ENCODE data around the gene SSH2. TPM values are rescaled to one million over a fixed set of nuclear protein-coding genes. Genes with fewer than 3 reads are reported as not detected.

Gene SSH2
- polyA plus RNA-seq, 4 donors = 14.9 to 20.9 (median 18.2) TPM

DNA sequence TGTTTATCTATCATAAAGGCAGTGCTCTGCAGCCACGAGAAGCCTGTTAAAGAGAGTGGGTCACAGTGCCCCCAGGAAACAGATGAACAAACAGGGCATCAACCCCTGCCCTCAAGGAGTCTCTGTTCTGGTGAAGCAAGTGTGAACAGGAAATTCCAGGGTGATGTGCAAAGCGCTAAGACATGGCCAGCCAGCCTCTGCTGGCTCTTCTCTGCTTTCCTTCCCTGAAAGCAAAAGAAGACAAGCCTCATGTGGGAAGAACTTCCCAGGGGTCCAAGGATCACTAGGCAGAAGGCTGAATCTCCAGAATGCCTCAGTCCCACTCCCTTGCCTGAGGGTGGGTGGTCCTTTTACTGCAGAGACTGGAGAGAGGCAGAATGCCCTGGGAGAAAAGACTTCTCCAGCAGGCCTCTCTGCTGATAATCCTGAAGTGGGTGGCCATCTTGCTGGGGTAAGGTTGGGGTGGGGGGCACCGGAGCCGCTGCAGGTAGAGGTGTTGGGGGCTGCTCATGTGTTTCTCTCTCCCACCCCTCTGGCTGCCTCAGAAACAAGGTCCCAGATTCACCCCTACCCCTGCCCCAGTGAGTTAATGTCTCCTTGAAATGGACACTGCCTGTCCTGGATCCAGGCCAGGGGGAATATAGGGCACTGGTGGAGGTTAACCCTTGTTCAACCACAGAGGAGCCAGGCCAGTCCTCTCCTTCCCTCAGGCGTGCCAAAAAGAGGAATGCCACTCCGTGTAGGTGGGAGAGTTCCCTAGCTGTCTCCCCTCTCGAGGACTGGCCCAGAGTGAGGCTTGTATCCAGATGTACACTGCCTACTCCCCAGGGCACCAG is 334.7 kb downstream of the SSH2 start:
- no peak for DNase-seq (ENCODE audit: low read depth in 4 of 4, low spot score in 2 of 4)

DNA sequence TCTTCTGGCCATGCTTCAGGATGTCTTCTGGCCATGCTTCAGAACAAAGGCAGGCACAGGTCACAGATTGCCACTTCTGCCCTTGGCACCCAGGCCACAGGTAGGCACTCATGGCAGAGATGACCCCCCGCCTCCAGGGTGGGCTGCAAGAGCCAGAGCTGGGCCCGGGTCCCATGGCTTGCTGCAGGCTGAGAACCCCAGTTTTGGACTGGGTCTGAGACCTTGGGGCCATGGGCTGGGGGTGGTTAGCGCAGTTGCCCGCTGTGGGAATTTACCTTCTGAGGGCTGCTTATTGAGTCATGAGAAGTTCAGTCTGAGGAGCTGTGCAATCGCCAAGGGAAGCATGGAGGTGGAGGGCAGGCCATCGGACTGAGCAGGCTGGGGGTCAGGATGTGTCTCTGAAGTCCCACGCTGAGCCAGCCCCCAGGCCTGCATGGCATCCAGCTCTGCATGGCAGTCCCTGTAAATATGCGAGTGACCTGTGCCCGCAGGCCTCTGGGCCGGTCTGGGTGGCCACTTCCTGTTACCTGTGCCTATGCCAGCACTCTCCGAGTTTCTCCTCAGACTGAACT is 335.4 kb downstream of the SSH2 start:
- no peak for DNase-seq (ENCODE audit: low read depth in 4 of 4, low spot score in 2 of 4)

DNA sequence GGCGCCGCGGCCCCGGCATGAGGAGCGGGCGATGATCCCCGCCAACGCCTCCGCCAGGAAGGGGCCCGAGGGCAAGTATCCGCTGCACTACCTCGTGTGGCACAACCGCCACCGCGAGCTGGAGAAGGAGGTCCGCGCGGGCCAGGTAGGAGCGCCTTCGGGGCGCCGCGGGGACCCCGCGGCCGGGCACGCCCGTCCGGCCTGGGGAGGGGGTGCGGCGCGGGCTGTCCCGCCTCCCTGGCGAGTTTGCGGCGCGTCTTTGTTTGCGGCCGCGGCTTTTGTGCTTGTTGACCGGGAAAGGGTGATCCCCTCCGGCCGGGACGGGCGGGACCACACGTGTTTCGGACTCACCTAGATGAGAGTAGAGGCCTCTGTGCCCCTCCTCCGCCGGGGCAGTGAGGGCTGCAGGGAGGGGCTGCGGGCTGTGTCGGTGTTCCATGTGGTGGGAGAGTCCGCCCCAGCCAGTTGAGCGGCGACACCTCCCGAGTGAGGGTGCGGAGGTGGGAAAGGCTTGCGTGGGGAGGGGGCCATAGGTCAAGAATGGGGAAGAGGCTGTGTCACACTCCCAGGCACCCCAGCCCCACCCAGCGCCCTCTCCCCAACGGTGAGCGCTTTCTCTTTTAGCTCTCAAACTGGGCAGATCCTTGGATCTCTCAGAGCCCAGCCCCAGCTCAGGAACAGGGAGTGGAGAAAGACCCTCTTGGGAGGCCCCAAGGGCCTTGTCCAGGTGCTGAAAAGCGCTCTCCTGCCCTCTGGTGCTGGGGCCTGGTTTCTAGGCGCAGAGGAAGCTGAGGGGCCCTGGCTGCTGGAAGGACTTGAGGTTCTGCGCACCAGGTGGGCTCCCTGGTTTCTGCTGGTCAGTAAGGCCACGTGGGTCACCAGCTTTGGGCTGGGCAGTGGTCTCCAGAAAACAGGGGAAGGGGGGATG is 336.2 kb downstream of the SSH2 start:
- no peak for DNase-seq (ENCODE audit: low read depth in 4 of 4, low spot score in 2 of 4)

- no peak for DNase-seq (ENCODE audit: low read depth in 4 of 4, low spot score in 2 of 4)
Measured at GRCh38 chr17:29592850-29593551, 337.0 kb downstream of the SSH2 start, which contains the start of gene ANKRD13B. Gene ANKRD13B (plus strand): TSS chr17:29593132. CDS start chr17:29593622, 490 bp downstream.

DNA sequence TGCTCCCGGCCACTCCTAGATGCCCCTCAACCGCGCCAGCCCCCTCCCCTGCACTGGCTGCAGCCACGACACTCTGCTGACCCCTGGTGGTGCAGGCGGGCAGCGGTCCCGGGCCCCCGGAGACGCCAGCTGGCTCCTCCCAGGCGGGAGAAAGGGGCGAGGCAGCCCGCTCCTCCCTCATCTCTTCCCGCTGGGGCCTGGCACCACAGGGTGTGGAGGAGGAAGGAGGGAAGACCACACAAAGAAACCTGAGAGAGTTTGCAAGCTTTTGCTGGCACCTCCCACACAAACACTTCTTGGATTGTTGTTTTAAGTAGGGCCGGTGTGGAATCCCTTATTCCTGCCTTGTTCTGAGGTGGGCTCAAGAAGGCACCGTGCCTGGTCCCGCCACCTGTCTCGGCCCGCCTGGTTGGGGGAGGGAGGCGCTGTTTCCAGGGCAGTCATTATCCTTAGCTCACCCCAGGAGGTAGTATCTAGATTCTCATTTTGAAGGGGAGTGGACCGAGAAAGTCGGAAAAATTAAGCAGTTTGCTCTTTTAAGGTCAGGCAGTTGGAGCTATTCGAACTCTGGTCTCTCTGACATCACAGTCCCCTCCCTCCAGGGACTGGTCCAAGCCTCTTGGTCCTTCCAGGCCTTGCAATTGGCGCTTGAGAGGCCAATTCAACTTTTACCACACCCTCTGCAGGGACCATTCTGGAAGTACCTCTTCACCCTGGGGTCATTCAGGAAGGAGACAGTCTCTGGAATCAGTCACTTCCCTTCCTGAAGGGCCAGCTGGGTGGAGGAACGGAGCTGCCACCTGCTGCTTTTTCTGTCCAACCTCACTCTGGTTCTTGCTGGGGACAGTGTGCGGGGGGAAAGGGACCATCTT is 338.1 kb downstream of the SSH2 start:
- DNase-seq (ENCODE audit: low read depth in 4 of 4, low spot score in 2 of 4) = peak in 3 of 4 donors; percentile 74 to 89 (median 85)

DNA sequence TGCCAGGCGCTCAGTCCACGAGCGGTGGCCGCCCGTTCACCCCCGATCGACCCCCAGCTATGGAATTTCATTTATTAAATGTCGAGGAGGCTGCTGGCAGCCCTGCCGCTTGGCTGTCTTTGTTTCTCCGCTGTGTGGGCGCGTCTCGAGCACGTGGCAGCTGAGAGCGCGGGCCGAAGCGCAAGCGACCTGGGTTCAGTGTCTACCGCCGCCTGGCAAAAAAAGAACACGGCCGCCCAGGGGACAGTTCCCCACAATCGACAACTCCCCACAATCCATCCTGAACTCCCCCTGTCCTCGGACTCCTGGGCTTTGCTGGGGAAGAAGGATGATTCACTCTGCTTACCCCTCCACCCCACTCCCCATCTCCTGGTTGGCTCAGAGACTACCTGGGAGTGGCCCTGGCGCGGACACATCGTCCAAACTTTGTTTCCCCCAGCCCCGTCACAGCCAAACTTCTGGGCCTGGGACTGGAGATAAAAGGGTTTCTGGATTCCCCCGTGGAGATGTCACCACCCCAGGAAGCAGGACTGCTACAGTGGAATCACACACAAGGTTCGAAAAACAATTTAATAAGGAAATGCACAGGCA is 338.8 kb downstream of the SSH2 start:
- no peak for DNase-seq (ENCODE audit: low read depth in 4 of 4, low spot score in 2 of 4)

- no peak for DNase-seq (ENCODE audit: low read depth in 4 of 4, low spot score in 2 of 4)
Measured at GRCh38 chr17:29590411-29591145, 339.4 kb downstream of the SSH2 start.

DNA sequence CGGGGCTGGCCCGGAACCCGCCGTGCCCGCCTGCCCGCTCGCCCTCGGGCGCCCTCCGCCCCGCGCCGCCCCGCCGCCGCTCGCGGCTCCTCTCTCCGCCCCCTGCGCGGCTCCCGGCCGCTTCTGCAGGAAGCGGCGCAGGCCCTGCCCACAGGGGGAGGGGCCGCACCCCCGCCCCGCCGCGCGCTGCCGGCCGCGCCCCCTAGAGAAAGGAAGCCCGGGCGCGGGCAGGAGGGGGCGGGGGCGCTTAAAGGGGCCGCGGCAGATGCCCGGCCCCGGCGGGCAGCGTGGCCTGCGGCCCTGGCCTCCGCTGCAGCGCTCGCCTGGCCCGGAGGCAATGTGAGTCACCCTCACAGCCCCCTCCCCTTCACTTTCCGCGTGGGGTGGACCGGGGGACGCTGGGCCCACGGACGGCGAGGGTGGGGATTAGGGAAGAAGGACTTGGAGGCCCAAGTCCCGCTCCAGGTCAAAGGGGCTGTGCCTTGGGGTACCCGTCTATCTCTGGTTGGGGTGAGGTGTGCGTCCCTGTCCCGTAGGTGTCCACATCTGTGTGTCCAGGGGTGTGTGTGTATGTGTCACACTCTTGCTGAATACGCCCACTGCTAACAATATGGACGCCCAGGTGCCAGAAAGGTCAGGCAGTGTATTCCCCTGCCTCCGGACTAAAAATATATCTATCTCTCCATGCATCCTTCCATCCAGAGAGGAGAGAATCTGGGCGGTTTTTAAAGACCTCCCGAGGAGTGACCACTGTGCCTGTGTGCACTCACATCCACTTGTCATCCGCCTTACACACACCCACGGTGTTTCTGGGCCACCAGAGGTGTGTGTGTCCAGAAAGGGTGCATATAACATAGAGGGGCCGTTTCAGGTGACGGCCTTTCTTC is 340.3 kb downstream of the SSH2 start, which contains the start of gene GIT1:
GIT1 (minus strand) TSS at position 125 of the 887 bp plus-strand sequence. CDS start 270 bp downstream, outside the sequence.
- peak in 1 of 4 donors; percentile 78 for DNase-seq (ENCODE audit: low read depth in 4 of 4, low spot score in 2 of 4)

- DNase-seq (ENCODE audit: low read depth in 4 of 4, low spot score in 2 of 4) = no peak
Measured at GRCh38 chr17:29588562-29589411, 341.2 kb downstream of the SSH2 start.

DNA sequence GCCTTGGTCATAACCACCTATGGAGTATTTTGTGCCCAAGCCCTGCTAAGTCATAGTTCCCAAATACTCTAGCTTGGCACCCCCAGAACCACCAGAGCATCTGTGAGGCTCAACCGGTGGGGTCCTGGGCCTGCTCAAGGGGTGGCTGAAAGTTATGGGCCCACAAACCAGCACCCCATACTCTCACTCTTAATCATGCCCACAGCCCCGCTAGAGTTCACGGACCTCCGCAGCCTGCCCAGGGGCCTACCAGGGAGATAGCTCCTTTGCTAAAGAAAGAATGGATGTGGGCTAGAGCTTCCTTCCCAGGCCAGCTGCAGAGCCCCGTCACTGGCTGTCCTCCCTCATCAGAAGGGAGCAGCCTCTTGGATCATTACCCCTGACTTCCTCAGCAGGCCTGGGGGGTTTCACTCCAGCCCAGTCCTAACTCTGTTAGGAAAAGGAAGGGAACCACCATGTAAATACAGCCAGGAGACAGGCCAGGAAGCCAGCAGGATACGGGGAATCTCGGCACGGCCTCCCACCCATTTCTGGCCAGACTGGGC is 341.9 kb downstream of the SSH2 start:
- DNase-seq (ENCODE audit: low read depth in 4 of 4, low spot score in 2 of 4) = no peak

DNA sequence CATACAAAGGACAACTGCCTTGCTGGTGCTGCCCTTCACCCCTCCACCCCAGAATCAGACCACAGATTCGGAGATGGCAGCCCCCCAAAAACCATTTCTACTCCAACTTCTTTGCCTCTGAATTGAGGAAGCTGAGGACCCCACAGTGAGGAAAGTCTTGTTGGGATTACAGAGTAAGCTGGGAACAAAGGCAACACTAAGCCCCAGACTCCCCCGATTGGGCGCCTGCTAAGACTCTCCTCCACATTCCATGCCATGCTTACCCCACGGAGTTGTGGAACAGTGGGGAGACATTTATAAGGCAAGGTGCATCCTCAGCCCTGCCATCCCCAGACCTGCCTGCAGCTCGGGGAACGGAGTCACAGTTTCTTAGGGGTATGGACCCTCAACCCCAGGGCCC is 342.4 kb downstream of the SSH2 start:
- no peak for DNase-seq (ENCODE audit: low read depth in 4 of 4, low spot score in 2 of 4)

GRCh38 chr17:29586676-29587469 is 343.2 kb downstream of the SSH2 start:
- DNase-seq (ENCODE audit: low read depth in 4 of 4, low spot score in 2 of 4) = no peak

DNA sequence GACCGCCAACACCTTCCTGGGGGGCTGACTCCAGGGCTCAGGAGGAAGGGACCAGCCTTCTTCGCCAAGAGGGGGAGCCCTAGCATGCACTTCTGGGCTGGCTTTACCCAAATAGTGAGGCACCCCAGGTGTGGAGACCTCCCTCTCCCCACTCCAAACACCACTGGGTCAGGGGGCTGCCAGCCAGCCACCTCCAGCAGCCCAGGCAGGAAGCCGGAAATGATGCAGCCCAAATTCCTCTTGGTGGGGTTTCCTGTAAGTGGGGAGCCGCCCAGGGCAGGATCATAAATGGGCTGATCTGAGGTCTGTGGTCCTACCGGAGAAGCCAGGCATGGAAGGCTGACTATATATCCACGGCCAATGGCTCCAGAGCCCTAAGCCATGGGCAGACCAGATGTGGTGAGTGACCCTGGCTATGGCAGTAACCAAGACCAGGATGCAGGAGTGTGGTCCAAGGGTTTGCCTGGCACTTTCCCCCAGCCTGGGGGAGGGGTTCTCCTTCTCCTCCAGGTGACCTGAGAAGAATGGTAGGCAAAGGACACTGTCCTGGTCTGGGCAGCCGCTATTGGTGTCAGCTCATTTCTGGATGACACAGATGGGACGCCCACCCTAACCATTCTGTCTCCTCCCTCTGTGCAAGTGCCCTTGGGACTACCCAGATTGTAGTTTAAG is 344.8 kb downstream of the SSH2 start:
- no peak for DNase-seq (ENCODE audit: low read depth in 4 of 4, low spot score in 2 of 4)

DNA sequence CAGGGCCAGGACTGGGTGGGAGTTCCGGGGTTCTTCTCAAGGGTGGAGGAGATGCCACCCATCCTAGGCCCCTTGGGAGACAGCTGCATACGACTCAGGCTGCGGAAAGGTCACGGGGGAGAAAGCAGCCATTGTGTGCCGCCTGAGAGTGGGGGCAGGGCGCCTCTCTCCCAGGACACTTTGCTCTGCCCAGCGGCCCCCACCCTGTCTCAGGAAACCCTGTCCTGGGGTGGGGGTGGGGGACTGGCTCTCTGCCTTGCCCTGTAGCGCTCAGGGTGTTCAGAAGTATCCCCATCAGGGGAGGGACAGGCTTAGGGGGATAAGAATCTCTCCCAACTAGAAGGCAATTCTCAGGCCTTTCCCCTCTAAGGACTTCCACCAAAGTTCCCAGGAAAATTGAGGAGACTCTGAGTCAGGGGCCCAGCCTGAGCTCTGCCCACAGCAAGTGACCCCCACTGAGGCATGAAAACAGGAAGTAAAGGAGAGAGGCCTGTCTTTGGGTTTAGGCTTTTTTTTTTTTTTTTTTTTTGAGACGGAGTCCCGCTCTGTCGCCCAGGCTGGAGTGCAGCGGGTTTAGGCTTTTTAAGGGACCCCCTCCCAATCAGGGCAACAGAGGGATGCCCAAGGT is 345.5 kb downstream of the SSH2 start:
- DNase-seq (ENCODE audit: low read depth in 4 of 4, low spot score in 2 of 4) = no peak

All from left renal cortex interstitium (tissue), 4 donors.